Panc1 (cell line): ENCODE results near the gene RTL5. TPM values are rescaled to one million over a fixed set of nuclear protein-coding genes. Genes with fewer than 3 reads are reported as not detected.

ENCODE experiments used
- ATAC-seq: fragments of 200-7000 bp; cut with Tn5 transposase; 2 replicates; pipeline ENCODE4 v1.9.1; 2020; ENCODE audit warnings: mild to moderate bottlenecking, moderate library complexity
- Bru-seq: library from RNA; stranded (reverse); fragments of 400-500 nt; gene quantifications from one replicate; lab custom pipeline; 2021; lab: Mats Ljungman, UMichigan
- BruChase-seq, 2 experiments: library from RNA; stranded (reverse); fragments of 400-500 nt; gene quantifications; one replicate each; lab custom pipeline; 2021; lab: Mats Ljungman, UMichigan
- BruUV-seq: library from RNA; stranded (reverse); fragments of 400-500 nt; replicated peaks from 2 replicates; lab custom pipeline; 2021; lab: Mats Ljungman, UMichigan
- CTCF ChIA-PET: fragments of 300-600 bp; sonication (Branson Sonifier 250); formaldehyde crosslinking; loops from one replicate; lab custom pipeline; 2022; ENCODE audit warnings: antibody characterized with exemption; lab: Charles Lee
- POLR2A ChIA-PET: fragments of 300-600 bp; sonication (Branson Sonifier 250); formaldehyde crosslinking; loops from one replicate; lab custom pipeline; 2022; ENCODE audit warnings: antibody characterized with exemption; lab: Charles Lee
- DNase-seq: peaks from one replicate; pipeline ENCODE4 v3.0.0-alpha.2; 2010; ENCODE audit warnings: low read depth, low spot score
- H3K27ac ChIP-seq: 2 replicates; pipeline ENCODE4 v1.5.1; 2011; ENCODE audit warnings: mild to moderate bottlenecking, low read length, inconsistent platforms
- H3K27me3 ChIP-seq: fragments of 200-500 bp; sonication (Bioruptor generic); 2 replicates; pipeline ENCODE4 v1.6.0; 2014; ENCODE audit warnings: low read length, inconsistent platforms; ENCODE audit not compliant: control insufficient read depth, insufficient read depth
- H3K36me3 ChIP-seq: fragments of 200-500 bp; sonication (Bioruptor generic); 2 replicates; pipeline ENCODE4 v1.5.1; 2014; ENCODE audit warnings: inconsistent platforms, mild to moderate bottlenecking, low read length, moderate library complexity; ENCODE audit not compliant: control insufficient read depth, insufficient read depth
- H3K4me1 ChIP-seq: 2 replicates; pipeline ENCODE4 v1.5.1; 2011; ENCODE audit warnings: inconsistent platforms, mild to moderate bottlenecking, low read length, moderate library complexity; ENCODE audit not compliant: control insufficient read depth, insufficient read depth
- H3K4me3 ChIP-seq, 2 experiments: 2 replicates each; pipeline ENCODE4 v1.5.1; 2011 to 2012; ENCODE audit warnings: low read depth in 2 of 2, low read length in 2 of 2, mild to moderate bottlenecking in 2 of 2, inconsistent platforms in 1 of 2, moderate library complexity in 1 of 2
- H3K9me3 ChIP-seq: fragments of 200-500 bp; sonication (Bioruptor generic); 2 replicates; pipeline ENCODE4 v1.5.1; 2014; ENCODE audit warnings: low read depth, mild to moderate bottlenecking, inconsistent platforms, low read length, moderate library complexity; ENCODE audit not compliant: control insufficient read depth, insufficient read depth
- CTCF ChIP-seq: fragments of 450-650 bp; IDR thresholded peaks from 2 replicates; pipeline ENCODE4 v1.5.1; 2017; ENCODE audit warnings: mild to moderate bottlenecking
- POLR2AphosphoS5 ChIP-seq: IDR thresholded peaks from 2 replicates; pipeline ENCODE4 v1.6.1; 2012; ENCODE audit warnings: mild to moderate bottlenecking, low read depth, low read length, moderate library complexity
- REST ChIP-seq, 2 experiments: IDR thresholded peaks; 2 replicates each; pipeline ENCODE4 v1.6.1; 2011 to 2012; ENCODE audit warnings: low read depth in 2 of 2, control low read depth in 1 of 2, low read length in 1 of 2, mild to moderate bottlenecking in 1 of 2, moderate library complexity in 1 of 2; ENCODE audit not compliant: insufficient read depth in 1 of 2
- SIN3A ChIP-seq: IDR thresholded peaks from 2 replicates; pipeline ENCODE4 v1.6.1; 2012; ENCODE audit warnings: low read depth, mild to moderate bottlenecking, low read length, moderate library complexity, borderline replicate concordance; ENCODE audit not compliant: insufficient read depth
- TCF7L2 ChIP-seq: IDR thresholded peaks from 2 replicates; pipeline ENCODE4 v1.6.1; 2011; ENCODE audit warnings: mild to moderate bottlenecking, low read depth, low read length, inconsistent platforms
- in situ Hi-C: cut with HindIII; loops from 2 replicates; pipeline ENCODE4 v1.10.0; 2016; ENCODE audit warnings: low sequenced_read_pairs, low pct_unique_long_range_greater_than_20kb
- intact Hi-C: fragments of 100-400 bp; cut with micrococcal nuclease; formaldehyde crosslinking; loops from one replicate; pipeline ENCODE4 v1.10.0; 2022; ENCODE audit not compliant: unreplicated experiment
- long read RNA-seq: library from polyadenylated mRNA; unstranded; transcript quantifications from one replicate; pipeline ENCODE4 v2.0.0, GENCODE V29; 2021; ENCODE audit not compliant: unreplicated experiment
- polyA plus RNA-seq: library from polyadenylated mRNA; unstranded; fragments of >200 nt; gene quantifications from one replicate; pipeline ENCODE4 v1.2.1, GENCODE V29; 2012; ENCODE audit warnings: missing spikeins; ENCODE audit not compliant: insufficient read length
- total RNA-seq: library from RNA; stranded (reverse); gene quantifications from one replicate; pipeline ENCODE4 v1.2.1, GENCODE V29; 2021; ENCODE audit not compliant: unreplicated experiment

RTL5 gene
- 11.0 TPM for total RNA-seq
- 8.8 TPM for polyA plus RNA-seq
- Bru-seq, nascent RNA = percentile 59 among the genes with signal in this experiment
- BruChase-seq, experiment 1, labeled RNA remaining after a 2-hour chase = percentile 73 among the genes with signal in this experiment
- percentile 89 among the genes with signal in this experiment for BruChase-seq, experiment 2, labeled RNA remaining after a 6-hour chase
- long read RNA-seq, full-length matches to known transcripts = 10 of 27 reads
- long read RNA-seq, partial matches to known transcripts = 16 of 27 reads
- long read RNA-seq, other reads (novel, unspliced or antisense) = 1 of 27 reads

GRCh38 chrX:72131317-72132294 lies at the start of gene RTL5:
Gene RTL5 (minus strand): TSS chrX:72131915.
- Histone ChIP-seq H3K36me3 (no peaks in the 10 kb centered on the region), H3K27me3 (peaks cover 2% of the 10 kb centered on the region; the same call in 1 of the 2 replicates), H3K4me3 (peak within 1 kb of the TSS; percentile 48 to 56), H3K9me3 (no peaks in the 10 kb centered on the region), H3K27ac (no peak within 1 kb of the TSS), H3K4me1 (peaks cover 4% of the 10 kb centered on the region)
- POLR2A ChIA-PET = interaction anchor here (0.5 to 0.7 kb wide), 4 partner anchors 50 to 732 kb away, joined by 3 to 14 read pairs (median 4); partner anchors contain the start of gene PIN4
- in situ Hi-C loops (no loop called here), intact Hi-C loops (no loop called here)
- BruUV-seq = no TSS peak
- TF ChIP-seq SIN3A (no peak), REST (IDR thresholded peaks at IDR 0.05; ENCODE audit: insufficient read depth in 1 of 2, low read depth in 2 of 2, low read length in 1 of 2) (no peak), TCF7L2 (no peak), POLR2AphosphoS5 (no peak), CTCF (no peak)
- CTCF ChIA-PET = interaction anchor here (0.8 kb wide), 1 partner anchor 175 kb away, joined by 3 read pairs; no protein-coding TSS in a partner anchor
- ATAC-seq (peak; percentile 96), DNase-seq (no peak)

- Histone ChIP-seq H3K27me3 (no peaks in the 10 kb centered on the region), H3K4me1 (peaks cover 8% of the 10 kb centered on the region; the same call in 1 of the 2 replicates), H3K9me3 (no peaks in the 10 kb centered on the region), H3K4me3 (peak overlapping the region; percentile 95 to 99), H3K36me3 (no peaks in the 10 kb centered on the region), H3K27ac (peak overlapping the region; percentile 94)
- CTCF ChIA-PET = no interaction called here
- BruUV-seq = no TSS peak
- DNase-seq (no peak), ATAC-seq (no peak)
- intact Hi-C loops (no loop called here), in situ Hi-C loops (no loop called here)
- TF ChIP-seq POLR2AphosphoS5 (no peak), CTCF (no peak), TCF7L2 (no peak), SIN3A (no peak), REST (IDR thresholded peaks at IDR 0.05; ENCODE audit: insufficient read depth in 1 of 2, low read depth in 2 of 2, low read length in 1 of 2) (no peak)
- POLR2A ChIA-PET = interaction anchor here (0.6 kb wide), 1 partner anchor 1699 kb away, joined by 3 read pairs; no protein-coding TSS in a partner anchor
Observed at GRCh38 chrX:72180539-72180938, 48.8 kb upstream of the RTL5 start.
